ENCODE data around the gene RNF13.

DNA sequence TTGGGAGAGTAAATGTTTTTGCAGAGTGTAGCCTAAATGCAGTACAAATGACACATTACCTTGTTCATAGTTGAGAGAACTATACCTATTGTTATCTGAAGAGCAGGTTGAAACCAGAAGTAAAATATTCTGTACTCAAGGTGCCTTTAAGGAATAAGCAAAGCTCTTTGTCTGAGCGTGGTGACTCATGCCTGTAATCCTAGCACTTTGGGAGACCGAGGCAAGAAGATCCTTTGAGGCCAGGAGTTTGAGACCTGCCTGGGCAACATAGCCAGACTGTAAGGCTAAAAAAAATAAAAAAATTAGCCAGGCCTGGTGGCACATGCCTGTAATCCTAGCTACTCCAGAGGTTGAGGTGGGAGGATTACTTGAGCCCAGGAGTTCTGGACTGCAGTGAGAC is 2.2 kb upstream of the RNF13 start:
- TF ChIP-seq RAD21 (IDR thresholded peaks at IDR 0.05; ENCODE audit: low read depth) (no peak), MAX (IDR thresholded peaks at IDR 0.05) (no peak)
